Left lung (tissue), 14 donors: ENCODE results near the gene FAM9C. TPM values are rescaled to one million over a fixed set of nuclear protein-coding genes. Genes with fewer than 3 reads are reported as not detected.

Experiments used
- ATAC-seq: fragments of 200-7000 bp; cut with Tn5 transposase; one replicate; pipeline ENCODE4 v1.9.1; 2020; ENCODE audit warnings: moderate library complexity
- DNase-seq, 4 donors: peaks; one replicate each; pipeline ENCODE4 v3.0.0-alpha.2; 2013 to 2020
- H3K27ac ChIP-seq, 2 donors: fragments of 200-600 bp; sonication (generic) in 1 of 2; one replicate each; pipeline versions ENCODE4 v1.5.0 to v1.8.0; 2020 to 2021
- H3K27me3 ChIP-seq, 2 donors: fragments of 200-600 bp; sonication (generic) in 1 of 2; one replicate each; pipeline versions ENCODE4 v1.5.0 to v1.8.0; 2020 to 2021
- H3K36me3 ChIP-seq, 2 donors: fragments of 200-600 bp; sonication (generic) in 1 of 2; one replicate each; pipeline versions ENCODE4 v1.5.0 to v1.8.0; 2020 to 2021
- H3K4me1 ChIP-seq, 2 donors: fragments of 200-600 bp; one replicate each; pipeline ENCODE4 v1.8.0; 2021
- H3K4me3 ChIP-seq, 2 donors: fragments of 200-600 bp; sonication (generic) in 1 of 2; one replicate each; pipeline versions ENCODE4 v1.5.0 to v1.8.0; 2020 to 2021; ENCODE audit warnings: mild to moderate bottlenecking in 1 of 2
- H3K9me3 ChIP-seq, 2 donors: fragments of 200-600 bp; sonication (generic) in 1 of 2; one replicate each; pipeline versions ENCODE4 v1.5.0 to v1.8.0; 2020 to 2021
- CTCF ChIP-seq, 2 donors: fragments of 200-600 bp; sonication (generic) in 1 of 2; IDR thresholded peaks; one replicate each; pipeline versions ENCODE4 v1.5.0 to v1.8.0; 2021; ENCODE audit warnings: antibody characterized with exemption in 2 of 2
- intact Hi-C, 2 donors: fragments of 100-400 bp; cut with DNase I; formaldehyde crosslinking; loops; one replicate each; pipeline versions ENCODE4 v1.11.2 to v1.14.2; 2022
- long read RNA-seq, 12 donors: library from polyadenylated mRNA in 2 of 12; unstranded in 2 of 12; transcript quantifications; one replicate each; pipeline ENCODE4 v2.0.0 and lab custom pipeline, GENCODE V29; 2019 to 2026
- polyA plus RNA-seq, 6 donors: library from polyadenylated mRNA; unstranded; fragments of 120-200 nt; gene quantifications; one replicate each; pipeline ENCODE4 v1.2.1, GENCODE V29; 2013; ENCODE audit not compliant: insufficient read length in 6 of 6
- total RNA-seq, 2 donors: library from RNA; stranded (reverse); fragmentation: NEBNext Ultra II Directional; extraction: Animal tissue kit (Norgen Biotek cat#: 25700); gene quantifications; one replicate each; pipeline ENCODE4 v1.2.1, GENCODE V29; 2021
- donor health status: DM: no; HTN: yes; CAD: no.
- donor health status: DM: no; HTN: no; CAD: no.

FAM9C gene
- total RNA-seq (not detected), polyA plus RNA-seq (under 1 TPM; 0.11 to 0.77 (median 0.21) TPM)
- long read RNA-seq, donor 1 = 0 reads
- long read RNA-seq, donor 2 = 0 reads
- long read RNA-seq, donor 3 = 0 reads
- long read RNA-seq, donor 4 = 0 reads
- long read RNA-seq, donor 5 = 0 reads
- long read RNA-seq, donor 6 = 0 reads
- long read RNA-seq, donor 7 = 0 reads
- long read RNA-seq, donor 8 = 0 reads
- long read RNA-seq, donor 9 = 0 reads
- long read RNA-seq, donor 10 = 0 reads
- long read RNA-seq, donor 11 = 0 reads
- long read RNA-seq, donor 12 = 0 reads

DNA sequence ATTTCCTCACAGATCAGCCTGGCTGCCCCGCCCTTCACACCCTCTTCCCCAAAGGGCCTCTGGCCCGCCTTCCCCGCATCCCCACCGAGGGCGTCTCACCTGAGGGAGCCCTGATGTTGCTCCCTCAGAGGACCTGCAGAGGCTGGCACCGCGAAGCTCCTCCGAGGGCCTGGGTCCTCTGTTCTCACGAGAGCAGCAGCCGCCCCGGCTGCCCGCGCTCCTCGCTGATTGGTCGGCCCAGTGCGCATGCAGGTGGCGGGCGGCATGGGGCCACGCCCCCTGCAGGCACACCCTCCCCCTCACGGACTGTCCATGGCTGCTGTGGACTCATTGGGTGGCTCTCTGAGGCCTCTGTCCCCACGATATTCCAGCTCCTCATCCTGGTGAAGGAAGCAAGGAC is at the start of gene FAM9C:
Gene FAM9C (minus strand): TSS at position 180 of the 400 bp plus-strand sequence. CDS start 831 bp downstream, outside the sequence.
- no peak for TF ChIP-seq CTCF (IDR thresholded peaks at IDR 0.05)
- Histone ChIP-seq H3K4me3 (no peak within 1 kb of the TSS), H3K27me3 (no peaks in the 10 kb centered on the region), H3K9me3 (no peaks in the 10 kb centered on the region), H3K36me3 (no peaks in the 10 kb centered on the region), H3K27ac (no peak within 1 kb of the TSS), H3K4me1 (peaks cover 0 to 15% of the 10 kb centered on the region in 2 donors)
- ATAC-seq (no peak), DNase-seq (peak in 1 of 4 donors; percentile 38)
- intact Hi-C loops = no loop called here

DNA sequence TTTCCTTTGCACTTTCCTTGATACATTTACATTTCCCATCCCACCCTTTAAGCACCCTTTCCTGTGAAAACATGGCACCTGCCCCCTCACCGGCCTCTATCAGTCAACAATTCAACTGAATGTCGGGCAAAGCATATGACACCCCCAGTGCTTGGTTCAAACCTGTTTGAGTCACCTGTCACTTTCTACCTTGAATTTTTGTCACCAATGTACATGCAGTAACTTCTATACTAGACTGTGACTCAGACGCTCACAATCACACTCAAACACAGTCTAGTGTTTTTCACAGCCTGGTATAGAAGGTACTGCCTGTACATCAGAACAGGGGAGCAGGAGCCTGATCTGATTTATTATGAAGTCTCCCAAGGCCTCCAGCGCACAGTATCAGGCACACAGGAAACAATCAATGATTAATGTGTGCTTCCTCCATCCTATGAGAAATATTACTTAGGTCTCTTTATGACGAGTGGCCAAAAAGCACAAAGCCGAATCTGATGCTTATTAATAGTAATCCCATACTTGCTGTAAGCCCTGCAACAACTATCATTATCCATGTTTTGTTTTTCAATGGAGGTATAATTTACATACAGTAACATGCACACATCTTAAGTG is 49.2 kb upstream of the FAM9C start:
- Histone ChIP-seq H3K36me3 (no peaks in the 10 kb centered on the region), H3K27ac (peak overlapping the region in 1 of 2 donors; percentile 87), H3K27me3 (no peaks in the 10 kb centered on the region), H3K9me3 (no peaks in the 10 kb centered on the region), H3K4me3 (no peak overlapping the region), H3K4me1 (peaks cover 0 to 45% of the 10 kb centered on the region in 2 donors)
- DNase-seq (no peak), ATAC-seq (no peak)
- TF ChIP-seq CTCF (IDR thresholded peaks at IDR 0.05) = no peak
- intact Hi-C loops = loop anchor here in 1 of 2 donors (10.0 kb wide), 1 partner anchor 119 kb away; the partner anchor contains the start of gene TMSB4X

- Histone ChIP-seq H3K27ac (peak overlapping the region; percentile 71 to 87), H3K27me3 (no peaks in the 10 kb centered on the region), H3K9me3 (no peaks in the 10 kb centered on the region), H3K4me3 (no peak overlapping the region), H3K36me3 (no peaks in the 10 kb centered on the region), H3K4me1 (peaks cover 0 to 55% of the 10 kb centered on the region in 2 donors)
- peak; percentile 56 for ATAC-seq
- no peak for TF ChIP-seq CTCF (IDR thresholded peaks at IDR 0.05)
- DNase-seq = peak in 2 of 4 donors; percentile 57 to 69
- intact Hi-C loops = loop anchor here in 1 of 2 donors (10.0 kb wide), 1 partner anchor 118 kb away; the partner anchor contains the start of gene TMSB4X
These were observed 48.1 kb upstream of the FAM9C start for GRCh38 chrX:13092455-13092941.

DNA sequence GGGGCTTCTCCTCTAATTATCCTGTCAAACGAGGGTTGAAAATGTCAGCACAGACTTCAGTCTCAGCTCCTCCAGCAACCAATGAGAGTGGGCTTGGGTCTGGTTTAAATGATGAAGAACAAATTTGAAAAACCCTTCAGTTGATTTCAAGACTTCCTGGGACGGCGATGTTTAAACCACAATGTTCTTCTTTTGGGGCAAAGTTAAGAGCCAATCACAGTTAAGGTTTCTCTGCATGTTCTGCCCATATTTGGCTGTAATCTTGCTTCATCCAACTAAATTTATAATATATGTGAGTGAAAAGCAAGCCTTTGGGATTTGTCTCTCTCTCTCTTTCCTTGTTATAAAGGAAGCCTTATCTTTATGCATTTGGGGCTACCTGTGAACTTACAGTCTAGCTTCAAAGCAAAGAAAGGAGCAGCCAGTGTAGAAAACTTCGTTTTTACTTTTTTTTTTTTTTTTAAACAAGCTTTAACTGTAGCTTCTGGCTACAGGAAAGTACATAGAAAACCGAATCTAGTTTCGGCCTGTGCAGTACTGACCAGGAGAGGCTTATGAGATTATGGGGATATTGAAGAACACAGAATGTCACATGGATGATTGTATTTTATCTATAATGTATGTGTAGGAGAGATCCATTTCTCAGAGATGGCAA is 46.8 kb upstream of the FAM9C start:
- no peak for TF ChIP-seq CTCF (IDR thresholded peaks at IDR 0.05)
- ATAC-seq (peak; percentile 21), DNase-seq (no peak)
- intact Hi-C loops = loop anchor here in 1 of 2 donors (10.0 kb wide), 1 partner anchor 116 kb away; the partner anchor contains the start of gene TMSB4X
- no peaks in the 10 kb centered on the region for H3K36me3 ChIP-seq
- no peaks in the 10 kb centered on the region for H3K27me3 ChIP-seq
- no peak overlapping the region for H3K4me3 ChIP-seq
- H3K9me3 ChIP-seq = no peaks in the 10 kb centered on the region
- peak overlapping the region; percentile 71 to 87 for H3K27ac ChIP-seq
- peaks cover 0 to 68% of the 10 kb centered on the region in 2 donors for H3K4me1 ChIP-seq
